ENCODE data around the gene ACADL.

DNA sequence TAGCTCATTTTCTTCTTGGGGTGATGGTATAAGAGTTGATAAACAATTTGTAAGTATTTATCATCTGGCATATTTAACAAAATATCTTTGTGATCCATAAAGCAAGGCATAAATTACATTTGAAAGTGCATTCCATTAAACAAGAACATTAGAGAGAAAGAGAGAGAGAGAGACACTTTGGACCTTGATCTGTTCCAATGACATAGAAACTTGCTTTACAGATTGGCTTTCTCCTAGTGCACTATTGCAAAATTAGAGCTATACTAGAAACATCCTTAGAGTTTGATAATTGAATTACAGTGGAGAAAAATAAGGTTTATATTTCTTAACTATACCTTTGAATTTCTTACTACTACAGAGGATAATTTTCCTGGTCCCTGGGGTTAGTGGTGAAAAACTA, 5.7 kb upstream of the ACADL start:
- TF ChIP-seq, protein P1, sequence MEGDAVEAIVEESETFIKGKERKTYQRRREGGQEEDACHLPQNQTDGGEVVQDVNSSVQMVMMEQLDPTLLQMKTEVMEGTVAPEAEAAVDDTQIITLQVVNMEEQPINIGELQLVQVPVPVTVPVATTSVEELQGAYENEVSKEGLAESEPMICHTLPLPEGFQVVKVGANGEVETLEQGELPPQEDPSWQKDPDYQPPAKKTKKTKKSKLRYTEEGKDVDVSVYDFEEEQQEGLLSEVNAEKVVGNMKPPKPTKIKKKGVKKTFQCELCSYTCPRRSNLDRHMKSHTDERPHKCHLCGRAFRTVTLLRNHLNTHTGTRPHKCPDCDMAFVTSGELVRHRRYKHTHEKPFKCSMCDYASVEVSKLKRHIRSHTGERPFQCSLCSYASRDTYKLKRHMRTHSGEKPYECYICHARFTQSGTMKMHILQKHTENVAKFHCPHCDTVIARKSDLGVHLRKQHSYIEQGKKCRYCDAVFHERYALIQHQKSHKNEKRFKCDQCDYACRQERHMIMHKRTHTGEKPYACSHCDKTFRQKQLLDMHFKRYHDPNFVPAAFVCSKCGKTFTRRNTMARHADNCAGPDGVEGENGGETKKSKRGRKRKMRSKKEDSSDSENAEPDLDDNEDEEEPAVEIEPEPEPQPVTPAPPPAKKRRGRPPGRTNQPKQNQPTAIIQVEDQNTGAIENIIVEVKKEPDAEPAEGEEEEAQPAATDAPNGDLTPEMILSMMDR (IDR thresholded peaks at IDR 0.05): no peak
- no peak for TF ChIP-seq EP300 (IDR thresholded peaks at IDR 0.05)
- TF ChIP-seq POLR2A (IDR thresholded peaks at IDR 0.05): no peak

Measured in ovary (tissue), 3 donors.